Neuronal stem cell (in vitro differentiated cells): ENCODE results near the gene PLA2G5.
"Not testable (repeated sequence)": the region's sequence is repeated elsewhere in the genome, so short reads cannot be mapped to it uniquely, and the experiment has no call there.

Experiments
- DNase-seq: peaks from one replicate; pipeline ENCODE4 v3.0.0-alpha.2; 2013; ENCODE audit warnings: low spot score
- H2AFZ ChIP-seq: one replicate; pipeline ENCODE4 v1.6.1; 2013; ENCODE audit warnings: mild to moderate bottlenecking, low read length, inconsistent platforms
- H2AK5ac ChIP-seq: 2 replicates; pipeline ENCODE4 v1.6.1; 2013; ENCODE audit warnings: low read depth, mild to moderate bottlenecking, inconsistent platforms, low read length, moderate library complexity, mixed read lengths
- H2BK120ac ChIP-seq: 2 replicates; pipeline ENCODE4 v1.6.1; 2013; ENCODE audit warnings: low read depth, mild to moderate bottlenecking, inconsistent platforms, low read length, moderate library complexity, mixed read lengths
- H2BK12ac ChIP-seq: one replicate; pipeline ENCODE4 v1.6.1; 2013; ENCODE audit warnings: low read length, inconsistent platforms
- H2BK15ac ChIP-seq: 2 replicates; pipeline ENCODE4 v1.6.1; 2013; ENCODE audit warnings: mild to moderate bottlenecking, low read length, inconsistent platforms, mixed read lengths
- H2BK5ac ChIP-seq: one replicate; pipeline ENCODE4 v1.6.1; 2013; ENCODE audit warnings: inconsistent platforms, mild to moderate bottlenecking, low read length, moderate library complexity
- H3K14ac ChIP-seq: one replicate; pipeline ENCODE4 v1.6.1; 2013; ENCODE audit warnings: low read length, inconsistent platforms
- H3K18ac ChIP-seq: 2 replicates; pipeline ENCODE4 v1.6.1; 2013; ENCODE audit warnings: low read length, inconsistent platforms
- H3K23ac ChIP-seq: 2 replicates; pipeline ENCODE4 v1.6.1; 2013; ENCODE audit warnings: low read depth, mild to moderate bottlenecking, mixed read lengths, low read length, inconsistent platforms; ENCODE audit not compliant: poor library complexity
- H3K27ac ChIP-seq: replicated peaks from 3 replicates; pipeline ENCODE4 v1.5.1; 2013; ENCODE audit warnings: low read length, inconsistent platforms
- H3K27me3 ChIP-seq, 3 experiments: 2 replicates each; pipeline ENCODE4 v1.6.1; 2013; ENCODE audit warnings: low read length in 3 of 3, mild to moderate bottlenecking in 2 of 3, inconsistent platforms in 1 of 3, low read depth in 1 of 3, mixed read lengths in 1 of 3, moderate library complexity in 1 of 3; ENCODE audit not compliant: control insufficient read depth in 3 of 3, insufficient read depth in 3 of 3
- H3K36me3 ChIP-seq, 2 donors: replicated peaks in 1 of 2; 2 replicates each; pipeline ENCODE4 v1.6.1; 2013; ENCODE audit warnings: low read length in 2 of 2; ENCODE audit not compliant: control insufficient read depth in 2 of 2, insufficient read depth in 2 of 2
- H3K4ac ChIP-seq: 2 replicates; pipeline ENCODE4 v1.6.1; 2013; ENCODE audit warnings: inconsistent platforms, mild to moderate bottlenecking, low read length, moderate library complexity
- H3K4me1 ChIP-seq, 2 donors: 1 replicate in 1 of 2; 2 replicates in 1 of 2; pipeline ENCODE4 v1.6.1; 2013; ENCODE audit warnings: low read length in 2 of 2, low read depth in 1 of 2; ENCODE audit not compliant: control insufficient read depth in 2 of 2, insufficient read depth in 1 of 2
- H3K4me2 ChIP-seq: one replicate; pipeline ENCODE4 v1.6.1; 2013; ENCODE audit warnings: mild to moderate bottlenecking, low read length, inconsistent platforms; ENCODE audit not compliant: insufficient read depth, poor library complexity, severe bottlenecking
- H3K4me3 ChIP-seq, 2 donors: 2 replicates each; pipeline ENCODE4 v1.5.1; 2013; ENCODE audit warnings: low read length in 2 of 2, mild to moderate bottlenecking in 2 of 2, inconsistent platforms in 1 of 2, moderate library complexity in 1 of 2
- H3K79me1 ChIP-seq: one replicate; pipeline ENCODE4 v1.6.1; 2013; ENCODE audit warnings: low read depth, mild to moderate bottlenecking, inconsistent platforms, low read length, moderate library complexity
- H3K9ac ChIP-seq: one replicate; pipeline ENCODE4 v1.6.1; 2013; ENCODE audit warnings: mild to moderate bottlenecking, low read depth, low read length, inconsistent platforms; ENCODE audit not compliant: poor library complexity
- H3K9me3 ChIP-seq, 2 donors: replicated peaks in 1 of 2; 2 replicates each; pipeline versions ENCODE3 to v1.6.1; 2013; ENCODE audit warnings: low read length in 2 of 2, mild to moderate bottlenecking in 2 of 2, inconsistent platforms in 1 of 2, low read depth in 1 of 2, mixed read lengths in 1 of 2, moderate library complexity in 1 of 2; ENCODE audit not compliant: control insufficient read depth in 2 of 2, insufficient read depth in 1 of 2
- H4K8ac ChIP-seq: one replicate; pipeline ENCODE4 v1.6.1; 2013; ENCODE audit warnings: low read depth, mild to moderate bottlenecking, inconsistent platforms, low read length, moderate library complexity
- H4K91ac ChIP-seq: one replicate; pipeline ENCODE4 v1.6.1; 2013; ENCODE audit warnings: low read length, low read depth, mild to moderate bottlenecking, inconsistent platforms; ENCODE audit not compliant: poor library complexity
- WGBS, 2 donors: extraction: QIAGEN DNeasy Blood & Tissue Kit; methylation state at CpG; one replicate each; pipeline ENCODE4 v1.1.7; 2013; ENCODE audit warnings: missing lambda C conversion rate in 2 of 2, mixed read lengths in 1 of 2; ENCODE audit not compliant: insufficient read length in 2 of 2, insufficient replicate concordance in 1 of 2; ENCODE audit errors: extremely low coverage in 2 of 2; 5-methylcytosine and 5-hydroxymethylcytosine counted together

PLA2G5 gene

DNA sequence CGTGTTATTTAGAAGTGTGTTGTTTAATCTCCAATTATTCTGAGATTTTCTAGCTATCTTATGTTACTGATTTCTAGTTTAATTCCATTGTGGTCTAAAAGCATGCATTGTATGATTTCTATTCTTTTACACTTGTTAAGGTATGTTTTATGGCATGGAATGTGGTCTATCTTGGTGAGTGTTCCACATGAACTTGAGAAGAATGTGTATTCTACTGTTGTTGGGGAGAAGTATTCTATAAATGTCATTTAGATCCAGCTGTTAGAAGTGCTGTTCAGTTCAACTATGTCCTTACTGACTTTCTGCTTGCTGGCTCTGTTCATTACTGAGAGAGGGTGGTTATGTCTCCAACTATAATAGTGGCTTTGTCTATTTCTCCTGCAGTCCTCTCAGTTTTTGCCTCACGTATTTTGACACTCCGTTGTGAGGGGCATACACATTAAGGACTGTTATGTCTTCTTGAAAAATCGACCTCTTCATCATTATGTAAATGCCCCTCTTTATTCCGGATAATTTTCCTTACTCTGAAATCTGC lies 12.0 kb upstream of the PLA2G5 start:
- no peak overlapping the region for H3K4me2 ChIP-seq
- H3K18ac ChIP-seq: no peak overlapping the region
- H2BK12ac ChIP-seq: no peak overlapping the region
- no peak overlapping the region for H4K91ac ChIP-seq
- H2BK5ac ChIP-seq: no peak overlapping the region
- no peak overlapping the region for H3K9ac ChIP-seq
- no peak for DNase-seq
- WGBS, 2 donors: no CpG with 5 or more reads among the region's 5 CpGs
- no peak overlapping the region for H2BK15ac ChIP-seq
- H4K8ac ChIP-seq: no peak overlapping the region
- H2AFZ ChIP-seq: no peak overlapping the region
- H3K4me3 ChIP-seq: no peak overlapping the region
- H3K36me3 ChIP-seq: no peaks in the 10 kb centered on the region
- no peaks in the 10 kb centered on the region for H3K27me3 ChIP-seq
- H2AK5ac ChIP-seq: no peak overlapping the region
- H3K14ac ChIP-seq: no peak overlapping the region
- no peaks in the 10 kb centered on the region for H3K9me3 ChIP-seq
- no peak overlapping the region for H3K4ac ChIP-seq
- no peak overlapping the region for H3K27ac ChIP-seq
- no peak overlapping the region for H2BK120ac ChIP-seq
- no peaks in the 10 kb centered on the region for H3K4me1 ChIP-seq
- H3K23ac ChIP-seq: no peak overlapping the region
- peaks cover 2% of the 10 kb centered on the region for H3K79me1 ChIP-seq

DNA sequence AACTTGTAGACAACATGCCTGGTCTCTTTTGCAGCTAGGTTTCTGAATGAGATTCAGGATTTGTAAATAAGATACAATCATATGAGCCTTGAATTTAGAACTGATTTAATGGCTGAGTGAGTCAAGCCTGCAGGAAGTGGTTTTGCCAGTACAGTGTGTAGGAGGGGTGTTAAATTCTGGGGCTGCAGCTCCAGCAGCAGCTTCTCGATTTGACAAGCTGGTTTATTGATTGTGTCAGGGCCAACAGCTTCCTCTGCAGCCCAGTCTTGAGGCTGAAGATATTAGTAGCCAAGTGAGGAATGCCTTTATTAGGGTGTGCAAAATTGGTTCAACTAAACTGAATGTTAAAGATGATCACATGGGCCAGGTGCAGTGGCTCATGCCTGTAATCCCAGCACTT lies 11.5 kb upstream of the PLA2G5 start:
- no peak overlapping the region for H2BK120ac ChIP-seq
- no peak overlapping the region for H4K8ac ChIP-seq
- no peak overlapping the region for H2BK5ac ChIP-seq
- H3K9me3 ChIP-seq: no peaks in the 10 kb centered on the region
- peaks cover 2% of the 10 kb centered on the region for H3K79me1 ChIP-seq
- H3K27me3 ChIP-seq: no peaks in the 10 kb centered on the region
- no peaks in the 10 kb centered on the region for H3K36me3 ChIP-seq
- no peak overlapping the region for H3K9ac ChIP-seq
- no peaks in the 10 kb centered on the region for H3K4me1 ChIP-seq
- no peak overlapping the region for H3K18ac ChIP-seq
- no peak overlapping the region for H3K4me3 ChIP-seq
- no peak overlapping the region for H3K14ac ChIP-seq
- H2BK12ac ChIP-seq: no peak overlapping the region
- H3K27ac ChIP-seq: no peak overlapping the region
- no peak overlapping the region for H3K4ac ChIP-seq
- no peak overlapping the region for H2AK5ac ChIP-seq
- H3K23ac ChIP-seq: no peak overlapping the region
- H3K4me2 ChIP-seq: no peak overlapping the region
- H4K91ac ChIP-seq: no peak overlapping the region
- no CpG with 5 or more reads among the region's 1 CpG for WGBS, 2 donors
- no peak for DNase-seq
- H2BK15ac ChIP-seq: no peak overlapping the region
- H2AFZ ChIP-seq: no peak overlapping the region

DNA sequence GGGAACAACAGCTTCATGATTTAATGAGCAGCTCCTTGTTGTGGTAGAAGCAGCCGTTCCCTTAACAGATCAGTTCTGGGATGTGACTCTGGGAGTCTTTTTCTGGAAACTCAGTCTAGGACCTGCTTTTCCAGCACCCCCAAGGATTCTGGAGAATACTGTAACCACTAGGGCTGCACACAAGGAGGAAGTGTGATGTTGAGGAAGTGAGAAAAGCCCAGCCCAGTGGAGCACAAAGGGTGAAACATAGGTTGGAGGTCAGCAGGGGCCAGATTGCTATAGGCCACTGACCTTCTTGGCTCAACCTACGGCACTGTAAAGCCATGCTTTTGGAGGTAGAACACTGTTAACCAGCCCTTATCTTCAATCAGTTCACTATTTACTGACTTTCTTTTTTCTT lies 10.1 kb upstream of the PLA2G5 start:
- Histone ChIP-seq H3K18ac (no peak overlapping the region), H3K4me1 (no peaks in the 10 kb centered on the region), H4K8ac (no peak overlapping the region), H3K27ac (no peak overlapping the region), H3K4ac (no peak overlapping the region), H3K79me1 (peaks cover 2% of the 10 kb centered on the region), H2BK5ac (no peak overlapping the region), H3K27me3 (no peaks in the 10 kb centered on the region), H2BK12ac (no peak overlapping the region), H2AK5ac (no peak overlapping the region), H2AFZ (no peak overlapping the region), H3K14ac (no peak overlapping the region), H3K23ac (no peak overlapping the region), H3K4me3 (no peak overlapping the region), H4K91ac (no peak overlapping the region), H2BK120ac (no peak overlapping the region), H3K9ac (no peak overlapping the region), H3K36me3 (no peaks in the 10 kb centered on the region), H3K9me3 (no peaks in the 10 kb centered on the region), H2BK15ac (no peak overlapping the region), H3K4me2 (no peak overlapping the region)
- DNase-seq: no peak
- no CpG with 5 or more reads among the region's 2 CpGs for WGBS, 2 donors

DNA sequence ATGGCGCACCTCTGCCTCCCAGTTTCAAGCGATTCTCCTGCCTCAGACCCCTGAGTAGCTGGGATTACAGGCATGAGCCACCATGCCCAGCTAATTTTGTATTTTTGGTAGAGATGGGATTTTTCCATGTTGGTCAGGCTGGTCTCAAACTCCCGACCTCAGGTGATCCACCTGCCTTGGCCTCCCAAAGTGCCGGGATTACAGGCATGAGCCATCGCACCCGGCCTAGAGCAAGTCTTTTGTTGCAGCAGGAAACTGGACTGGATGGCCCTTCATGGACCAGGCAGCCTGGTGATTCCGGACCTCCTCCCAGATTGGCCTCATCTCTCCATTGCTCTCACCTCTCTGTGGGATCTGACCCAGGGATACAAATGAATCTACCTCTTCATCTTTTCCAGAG lies 9.2 kb upstream of the PLA2G5 start:
- H4K8ac ChIP-seq, H3K9me3 ChIP-seq, H2BK12ac ChIP-seq, H3K79me1 ChIP-seq, H3K27ac ChIP-seq, H2BK15ac ChIP-seq, H3K36me3 ChIP-seq, H2AFZ ChIP-seq, H3K4ac ChIP-seq, H3K4me1 ChIP-seq, H2BK5ac ChIP-seq, H2AK5ac ChIP-seq, H3K18ac ChIP-seq, H3K23ac ChIP-seq, H2BK120ac ChIP-seq, H3K4me3 ChIP-seq, H3K9ac ChIP-seq, H4K91ac ChIP-seq, H3K14ac ChIP-seq, DNase-seq, H3K4me2 ChIP-seq, H3K27me3 ChIP-seq: not testable (repeated sequence)
- no CpG with 5 or more reads among the region's 7 CpGs for WGBS, 2 donors
